Measurements from ENCODE around the gene POMT2.
"Not testable (repeated sequence)": the region's sequence is repeated elsewhere in the genome, so short reads cannot be mapped to it uniquely, and the experiment has no call there.

Gene POMT2, protein sequence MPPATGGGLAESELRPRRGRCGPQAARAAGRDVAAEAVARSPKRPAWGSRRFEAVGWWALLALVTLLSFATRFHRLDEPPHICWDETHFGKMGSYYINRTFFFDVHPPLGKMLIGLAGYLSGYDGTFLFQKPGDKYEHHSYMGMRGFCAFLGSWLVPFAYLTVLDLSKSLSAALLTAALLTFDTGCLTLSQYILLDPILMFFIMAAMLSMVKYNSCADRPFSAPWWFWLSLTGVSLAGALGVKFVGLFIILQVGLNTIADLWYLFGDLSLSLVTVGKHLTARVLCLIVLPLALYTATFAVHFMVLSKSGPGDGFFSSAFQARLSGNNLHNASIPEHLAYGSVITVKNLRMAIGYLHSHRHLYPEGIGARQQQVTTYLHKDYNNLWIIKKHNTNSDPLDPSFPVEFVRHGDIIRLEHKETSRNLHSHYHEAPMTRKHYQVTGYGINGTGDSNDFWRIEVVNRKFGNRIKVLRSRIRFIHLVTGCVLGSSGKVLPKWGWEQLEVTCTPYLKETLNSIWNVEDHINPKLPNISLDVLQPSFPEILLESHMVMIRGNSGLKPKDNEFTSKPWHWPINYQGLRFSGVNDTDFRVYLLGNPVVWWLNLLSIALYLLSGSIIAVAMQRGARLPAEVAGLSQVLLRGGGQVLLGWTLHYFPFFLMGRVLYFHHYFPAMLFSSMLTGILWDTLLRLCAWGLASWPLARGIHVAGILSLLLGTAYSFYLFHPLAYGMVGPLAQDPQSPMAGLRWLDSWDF

DNA sequence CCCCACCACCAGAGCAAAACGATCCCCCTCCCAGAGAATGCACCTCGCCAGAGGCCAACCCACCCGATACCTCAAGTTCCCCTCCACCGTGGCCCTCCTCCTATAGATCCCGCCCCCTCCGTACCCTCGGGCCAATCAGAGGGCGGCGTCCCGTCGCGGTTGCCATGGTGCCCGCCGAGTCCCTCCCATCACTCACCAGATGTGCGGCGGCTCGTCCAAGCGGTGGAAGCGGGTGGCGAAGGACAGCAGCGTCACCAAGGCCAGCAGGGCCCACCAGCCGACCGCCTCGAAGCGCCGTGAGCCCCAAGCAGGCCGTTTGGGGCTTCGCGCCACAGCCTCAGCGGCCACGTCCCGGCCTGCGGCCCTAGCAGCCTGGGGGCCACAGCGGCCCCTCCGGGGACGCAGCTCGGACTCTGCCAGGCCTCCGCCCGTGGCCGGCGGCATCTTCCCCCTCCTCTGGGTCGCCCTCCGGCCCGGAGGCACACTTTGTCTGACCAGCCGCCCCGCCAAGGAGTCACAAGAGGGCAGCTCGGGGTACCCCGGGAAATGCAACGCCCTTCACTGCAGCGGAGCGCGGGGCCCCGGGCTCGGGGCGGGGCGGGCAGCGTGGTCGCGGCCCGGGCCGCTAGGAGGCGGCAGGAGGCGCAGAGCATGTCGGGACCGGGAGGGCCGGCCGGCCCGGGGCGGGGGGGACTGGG, at the start of gene POMT2:
POMT2 (minus strand) TSS at position 646 of the 698 bp plus-strand sequence; CDS start at position 444, 202 bp downstream.
- peak; percentile 93 for DNase-seq (ENCODE audit: low spot score)

DNA sequence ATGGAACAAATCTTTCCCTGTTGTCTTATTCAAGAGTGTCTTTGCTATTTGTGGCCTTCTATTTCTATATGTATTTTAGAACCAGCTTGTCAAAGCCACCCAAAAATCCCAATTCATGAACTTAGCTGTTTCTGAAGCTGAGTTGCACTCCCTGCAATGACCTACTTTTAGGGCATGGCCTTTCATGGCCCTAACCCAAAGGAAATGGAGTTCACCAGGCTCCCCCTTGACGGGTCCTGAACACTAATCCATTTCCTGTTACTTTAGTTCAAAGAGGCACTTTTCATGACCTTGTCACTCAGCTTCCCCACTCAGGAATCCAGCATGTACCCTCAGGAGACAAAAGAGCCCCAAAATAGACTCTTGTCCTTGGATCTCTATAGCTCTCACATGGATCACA, 48.6 kb upstream of the POMT2 start:
- no peak for DNase-seq (ENCODE audit: low spot score)

DNA sequence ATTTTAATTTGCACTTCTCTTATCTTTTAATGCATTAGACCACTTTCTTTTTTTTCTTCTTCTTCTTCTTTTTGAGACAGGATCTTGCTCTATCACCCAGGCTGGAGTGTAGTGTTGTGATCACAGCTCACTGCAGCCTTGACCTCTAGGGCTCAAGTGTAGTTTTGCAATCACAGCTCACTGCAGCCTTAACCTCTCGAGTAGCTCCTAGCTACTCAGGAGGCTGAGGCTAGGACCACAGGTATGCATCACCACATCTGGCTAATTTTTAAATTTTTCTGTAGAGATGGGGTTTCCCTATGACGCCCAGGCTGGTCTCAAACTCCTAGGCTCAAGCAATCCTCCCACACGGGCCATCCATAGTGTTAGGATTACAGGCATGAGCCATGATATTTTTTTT, 43.5 kb upstream of the POMT2 start:
- DNase-seq (ENCODE audit: low spot score): peak; percentile 36

DNA sequence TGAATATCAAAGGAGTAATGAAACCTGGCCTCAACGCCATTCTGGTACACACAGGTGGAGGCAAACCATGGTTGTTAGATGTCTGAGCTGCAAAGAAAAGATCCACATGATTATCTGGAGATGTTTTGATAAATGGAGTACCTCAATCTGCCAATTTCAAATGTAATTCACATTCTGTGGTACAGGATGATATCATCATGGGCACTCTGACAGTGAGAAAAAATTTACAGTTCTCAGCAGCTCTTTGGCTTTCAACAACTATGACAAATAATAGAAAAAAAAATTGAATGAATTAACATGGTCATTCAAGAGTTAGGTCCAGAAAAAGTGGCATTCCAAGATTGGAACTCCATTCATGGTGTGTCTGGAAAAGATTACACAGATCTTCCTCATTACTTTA, 38.9 kb upstream of the POMT2 start:
- DNase-seq (ENCODE audit: low spot score): no peak

DNA sequence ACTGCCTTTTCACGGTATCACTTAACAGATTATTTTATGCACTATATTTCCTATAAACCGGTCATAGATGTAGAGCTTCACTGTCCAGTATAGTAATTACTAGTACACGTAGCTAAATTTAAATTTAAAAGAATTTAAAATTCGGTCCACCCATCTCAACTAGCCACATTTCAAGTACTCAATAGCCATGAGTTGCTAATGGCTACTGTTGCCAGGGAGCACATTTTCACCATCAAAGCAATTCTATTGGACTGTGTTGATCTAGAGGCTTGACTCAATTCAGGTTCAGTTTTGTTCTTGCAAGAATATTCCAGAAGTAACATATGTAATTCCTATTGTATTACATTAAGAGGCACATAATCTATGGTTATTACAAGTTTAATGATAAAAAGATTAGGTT, 36.2 kb upstream of the POMT2 start:
- no peak for DNase-seq (ENCODE audit: low spot score)

DNA sequence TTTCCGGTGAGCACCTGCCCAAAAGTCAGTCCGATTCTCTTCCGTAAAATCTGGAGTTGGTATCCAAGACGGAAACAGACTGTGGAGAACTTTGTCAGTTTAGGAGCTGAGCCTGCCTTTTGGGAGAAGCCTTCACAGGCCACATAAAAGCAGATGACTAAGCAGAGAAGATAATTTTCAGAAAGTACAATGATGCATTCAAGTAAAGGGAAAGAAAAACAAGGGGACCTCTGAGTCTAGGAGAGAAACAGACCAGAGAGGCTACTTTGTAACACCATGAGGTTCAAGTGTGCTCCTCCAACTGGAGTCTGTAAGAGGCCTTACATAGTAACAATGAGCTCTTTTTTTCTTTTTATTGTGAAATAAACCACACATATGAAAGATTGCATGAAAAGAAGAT, 35.1 kb upstream of the POMT2 start:
- no peak for DNase-seq (ENCODE audit: low spot score)

DNA sequence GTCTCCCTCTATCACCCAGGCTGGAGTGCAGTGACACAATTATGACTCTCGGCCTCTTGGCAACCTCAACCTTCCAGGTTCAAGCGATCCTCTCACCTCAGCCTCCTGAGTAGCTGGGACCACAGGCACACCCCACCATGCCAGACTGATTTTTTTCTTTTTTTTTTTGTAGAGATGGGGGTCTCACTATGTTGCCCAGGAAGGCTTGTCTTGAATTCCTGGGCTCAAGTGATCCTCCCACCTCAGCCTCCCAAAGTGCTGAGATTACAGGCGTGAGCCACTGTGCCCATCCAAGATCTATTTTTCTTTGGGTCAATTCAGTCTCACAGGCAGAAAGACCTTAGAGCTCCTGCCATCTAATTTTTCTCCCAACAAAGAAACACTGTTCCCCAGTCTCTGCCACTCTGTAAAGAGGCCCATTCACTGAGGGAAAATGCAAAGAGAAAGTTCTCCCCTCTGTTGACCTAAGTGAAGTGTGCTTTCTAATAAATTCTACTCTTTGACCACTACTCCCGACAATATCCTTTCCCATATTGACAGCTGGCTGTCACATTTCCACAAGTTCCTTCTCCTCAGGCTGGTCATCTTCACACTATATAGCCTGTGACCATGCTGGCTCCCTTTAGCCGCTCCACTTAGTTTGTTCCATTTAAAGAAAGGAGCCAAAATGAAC, 32.9 kb upstream of the POMT2 start:
- no peak for DNase-seq (ENCODE audit: low spot score)

DNA sequence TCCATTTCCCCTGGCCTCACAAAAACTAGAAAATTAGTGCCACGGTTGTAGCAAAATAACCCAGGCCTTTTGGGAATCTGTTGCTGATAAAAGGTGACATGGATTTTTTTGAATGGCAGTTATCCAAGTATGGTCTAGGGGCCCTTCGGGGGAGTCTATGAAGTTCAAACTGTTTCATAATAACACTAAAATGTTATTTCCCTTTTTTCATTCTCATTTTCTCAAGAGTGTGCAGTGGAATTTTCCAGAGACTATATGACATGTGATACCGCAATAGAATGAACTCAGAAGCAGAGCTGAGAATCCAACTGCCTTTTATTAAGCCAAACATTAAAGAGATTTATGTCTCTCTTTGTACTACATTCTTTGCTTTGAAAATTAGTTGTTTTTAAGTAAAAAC, 27.1 kb upstream of the POMT2 start:
- DNase-seq (ENCODE audit: low spot score): no peak

DNA sequence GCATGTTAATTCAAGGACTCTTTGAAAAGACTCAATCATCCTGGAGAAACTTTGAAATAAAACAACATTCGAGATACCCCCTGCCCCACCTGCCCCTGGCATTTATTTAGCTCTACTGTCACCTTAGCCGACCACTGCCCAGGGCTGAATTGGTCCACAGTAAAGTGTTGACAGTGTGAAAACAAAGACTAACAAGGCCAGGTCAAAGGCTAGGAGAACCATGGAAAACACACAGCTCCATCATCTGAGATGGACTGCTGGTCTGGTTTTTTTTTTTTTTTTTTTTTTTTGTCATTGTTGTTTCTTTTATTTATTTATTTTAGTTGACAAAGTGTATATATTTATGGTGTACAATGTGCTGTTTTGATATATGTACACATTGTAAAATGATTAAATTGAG, 25.8 kb upstream of the POMT2 start:
- DNase-seq (ENCODE audit: low spot score): no peak

DNA sequence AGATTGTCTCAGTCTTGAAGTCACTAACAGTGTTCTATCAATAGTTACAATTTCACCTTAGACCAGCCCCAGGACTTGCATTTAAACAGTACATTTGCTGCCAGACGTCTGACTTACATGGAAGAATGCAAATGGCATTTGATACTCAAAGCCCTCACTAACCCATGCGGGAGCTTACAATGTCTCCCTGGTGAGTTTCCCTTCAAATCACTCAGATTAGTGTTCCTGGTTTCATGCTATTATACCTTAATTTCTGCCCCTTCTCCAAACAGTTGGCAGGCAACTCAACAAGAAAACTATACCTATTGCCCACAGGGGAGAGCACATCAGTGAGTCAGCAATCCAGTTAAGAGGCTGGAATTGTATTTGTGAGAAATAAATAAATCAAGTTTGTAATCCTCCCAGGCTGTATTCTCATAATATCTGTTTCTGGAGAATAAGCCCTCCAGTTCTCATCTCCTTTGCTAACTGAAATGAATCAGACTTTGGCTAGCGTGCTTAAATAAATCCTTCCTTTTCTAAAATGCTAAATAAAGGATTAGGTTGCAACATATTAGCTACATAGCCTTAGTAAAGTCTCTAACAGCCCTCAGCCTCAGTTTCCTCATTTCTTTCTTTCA, 23.8 kb upstream of the POMT2 start:
- no peak for DNase-seq (ENCODE audit: low spot score)

DNA sequence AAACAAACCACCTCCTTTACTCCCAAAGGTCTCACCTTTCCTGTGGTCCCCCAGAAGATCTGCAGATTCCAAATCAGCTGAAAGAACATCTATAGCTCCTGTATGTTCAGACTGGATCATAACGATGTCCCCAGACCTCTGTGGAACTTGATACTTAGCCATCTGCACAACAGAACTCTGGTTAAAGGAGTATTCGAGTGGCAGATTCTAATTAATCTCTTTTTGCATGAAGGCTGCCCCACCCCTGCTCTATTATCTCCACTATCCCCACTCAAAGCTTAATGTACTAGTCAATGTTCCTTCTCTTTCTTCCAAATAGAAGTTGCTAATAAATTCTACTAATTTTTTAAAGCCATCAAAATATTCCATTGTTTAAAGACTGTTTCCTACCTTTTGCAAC, 23.0 kb upstream of the POMT2 start:
- DNase-seq (ENCODE audit: low spot score): no peak

DNA sequence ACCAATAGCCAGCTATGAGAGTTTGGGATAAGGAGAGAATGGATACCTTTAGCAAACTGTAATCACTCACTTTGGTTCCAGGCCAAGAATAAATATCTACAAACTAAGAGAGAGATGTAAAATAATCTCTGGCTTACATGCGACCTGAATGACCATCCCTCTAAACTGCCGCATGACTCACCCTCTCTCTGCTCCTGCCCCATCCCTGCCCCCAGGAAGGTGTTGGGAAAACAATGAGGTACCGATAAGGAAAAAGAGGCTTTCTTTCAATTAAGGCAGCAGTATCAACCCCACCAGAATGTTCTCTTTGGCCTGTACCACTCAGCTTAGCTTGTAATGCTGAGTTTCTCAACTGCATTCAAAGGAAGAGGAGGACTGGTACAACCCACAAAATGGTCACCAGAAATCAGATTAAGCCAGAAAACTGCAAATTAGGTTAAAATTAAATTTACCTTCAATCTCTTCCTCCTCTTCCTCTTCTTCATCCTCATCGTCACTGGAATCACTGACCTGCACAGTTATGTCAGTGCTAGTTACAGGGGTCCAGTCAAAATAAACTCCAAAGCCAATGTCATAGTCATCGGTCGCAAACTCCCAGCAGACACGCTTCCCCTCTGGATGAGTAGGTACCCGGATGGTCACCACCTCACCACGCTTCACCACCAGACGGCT, 22.2 kb upstream of the POMT2 start:
- no peak for DNase-seq (ENCODE audit: low spot score)

DNA sequence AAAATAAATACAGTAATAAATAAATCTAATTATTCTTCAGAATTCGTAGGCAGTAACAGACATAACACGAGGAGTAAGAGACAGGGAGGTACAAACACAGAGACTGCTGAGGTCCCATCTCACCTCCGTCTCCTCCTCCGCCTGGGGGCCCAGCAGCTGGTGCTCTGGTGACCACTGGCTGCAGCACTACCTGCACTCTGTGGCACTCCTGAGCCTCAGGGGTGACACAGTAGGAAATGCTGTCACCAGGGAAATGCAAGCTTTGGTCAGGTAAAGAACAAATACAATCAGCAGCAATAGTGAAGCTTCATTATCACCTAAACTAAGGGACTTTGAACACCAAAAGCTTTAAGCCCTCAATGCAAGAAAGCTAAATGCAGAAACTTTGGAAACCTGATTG, 19.7 kb upstream of the POMT2 start:
- no peak for DNase-seq (ENCODE audit: low spot score)

DNA sequence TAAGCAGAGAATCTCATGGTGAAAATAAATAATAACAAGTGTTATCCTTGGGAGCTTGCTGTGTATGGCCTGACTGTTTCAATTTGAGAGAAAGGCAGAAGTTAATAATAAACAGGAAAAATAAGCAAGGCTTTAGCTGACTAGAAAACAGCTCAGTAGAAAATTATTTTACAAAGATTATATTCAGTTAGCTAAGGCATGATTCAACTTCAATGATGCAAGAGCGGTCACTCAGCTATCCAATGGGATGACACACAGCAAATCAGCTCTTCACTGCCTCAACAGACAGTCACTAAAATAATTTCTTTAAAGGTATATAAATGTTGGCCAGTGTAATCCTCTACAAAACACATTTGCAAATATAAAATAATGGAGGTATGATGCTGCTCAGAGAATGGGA, 18.7 kb upstream of the POMT2 start:
- peak; percentile 85 for DNase-seq (ENCODE audit: low spot score)

DNA sequence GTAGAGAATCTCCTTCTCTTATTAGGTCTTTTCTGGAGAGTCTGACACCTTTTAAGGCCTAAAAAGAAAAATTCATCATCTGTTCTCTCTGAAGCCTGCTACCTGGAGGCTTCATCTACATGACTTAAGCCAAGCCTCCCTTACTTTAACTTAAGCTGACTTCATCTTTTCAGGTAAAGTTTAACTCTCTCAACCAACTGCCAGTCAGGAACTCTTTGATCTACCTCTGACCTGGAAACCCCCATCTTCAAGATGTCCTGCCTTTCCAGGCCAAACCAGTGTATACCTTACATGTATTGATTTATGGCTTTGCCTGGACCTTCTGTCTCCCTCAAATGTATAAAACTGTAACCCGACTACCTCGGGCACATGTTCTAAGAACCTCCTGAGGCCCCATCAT, 17.6 kb upstream of the POMT2 start:
- DNase-seq (ENCODE audit: low spot score): peak; percentile 65

DNA sequence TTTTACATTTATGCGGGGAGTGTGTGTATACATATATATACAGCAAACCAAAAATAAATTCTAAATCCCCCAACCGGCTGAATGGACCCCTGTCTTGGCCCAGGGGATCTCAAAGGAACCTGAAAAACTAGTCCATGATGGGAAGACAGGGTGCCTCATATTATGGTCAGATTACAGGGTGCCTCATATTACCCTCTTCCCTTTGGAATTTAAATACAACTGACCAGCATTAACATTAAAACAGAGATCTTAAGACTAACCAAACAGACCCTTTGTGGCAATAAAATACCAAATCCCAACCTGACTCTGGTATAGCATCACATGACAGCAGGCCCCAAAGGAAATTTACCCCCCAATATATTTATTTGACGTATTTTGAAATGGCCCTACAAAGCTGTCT, 17.2 kb upstream of the POMT2 start:
- no peak for DNase-seq (ENCODE audit: low spot score)

DNA sequence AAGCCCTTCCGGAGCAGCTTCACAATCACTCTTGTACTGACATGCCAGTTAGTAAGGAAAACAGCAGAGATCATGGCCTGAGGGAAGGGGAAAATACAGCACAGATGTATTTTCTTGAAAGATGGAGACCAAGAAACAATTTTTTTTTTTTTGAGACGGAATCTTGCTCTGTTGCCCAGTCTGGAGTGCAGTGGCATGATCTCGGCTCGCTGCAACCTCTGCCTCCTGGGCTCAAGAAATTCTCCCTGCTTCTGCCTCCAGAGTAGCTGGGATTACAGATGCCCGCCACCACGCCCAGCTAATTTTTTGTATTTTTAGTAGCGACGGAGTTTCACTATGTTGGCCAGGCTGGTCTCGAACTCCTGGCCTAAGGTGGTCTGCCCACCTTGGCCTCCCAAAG, 16.6 kb upstream of the POMT2 start:
- DNase-seq (ENCODE audit: low spot score): not testable (repeated sequence)

DNA sequence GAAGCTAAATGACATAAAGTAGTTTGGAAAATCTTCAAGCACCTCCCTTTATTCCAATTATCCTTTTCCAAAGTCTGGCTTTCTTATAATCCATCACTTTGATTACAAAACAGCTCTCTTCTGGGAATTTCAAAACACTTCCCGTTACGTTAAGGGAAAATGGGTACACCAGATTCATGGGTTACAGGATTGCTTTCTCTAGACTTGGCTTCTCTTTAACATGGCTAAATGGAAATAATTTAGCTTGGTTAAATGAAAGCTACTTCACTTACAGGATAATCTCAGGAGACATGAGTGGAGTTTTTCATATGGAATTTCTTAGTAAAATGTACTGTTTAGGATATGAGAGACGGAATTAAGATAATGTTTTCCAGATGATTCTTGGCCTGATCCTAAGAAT, 14.9 kb upstream of the POMT2 start:
- no peak for DNase-seq (ENCODE audit: low spot score)

DNA sequence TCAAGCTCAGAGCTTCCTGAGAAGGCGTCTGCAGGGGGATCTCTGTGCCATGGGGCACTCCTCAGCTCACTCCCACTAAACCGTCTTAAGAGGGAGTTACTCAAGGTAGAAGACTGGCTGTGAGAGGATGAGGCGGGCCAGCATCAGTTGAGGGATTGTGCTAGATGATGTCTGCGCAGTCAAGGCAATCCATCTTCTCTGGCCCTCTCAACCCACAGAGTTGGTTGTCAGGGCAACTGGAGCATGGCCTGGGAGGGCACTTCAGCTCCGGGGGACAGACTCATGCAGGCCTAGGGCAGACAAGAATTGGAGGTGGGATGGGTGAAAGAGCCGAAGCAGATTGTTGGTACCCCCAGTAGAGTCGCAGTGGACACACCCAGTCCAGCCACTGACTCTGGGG, 9.2 kb upstream of the POMT2 start:
- DNase-seq (ENCODE audit: low spot score): no peak

DNA sequence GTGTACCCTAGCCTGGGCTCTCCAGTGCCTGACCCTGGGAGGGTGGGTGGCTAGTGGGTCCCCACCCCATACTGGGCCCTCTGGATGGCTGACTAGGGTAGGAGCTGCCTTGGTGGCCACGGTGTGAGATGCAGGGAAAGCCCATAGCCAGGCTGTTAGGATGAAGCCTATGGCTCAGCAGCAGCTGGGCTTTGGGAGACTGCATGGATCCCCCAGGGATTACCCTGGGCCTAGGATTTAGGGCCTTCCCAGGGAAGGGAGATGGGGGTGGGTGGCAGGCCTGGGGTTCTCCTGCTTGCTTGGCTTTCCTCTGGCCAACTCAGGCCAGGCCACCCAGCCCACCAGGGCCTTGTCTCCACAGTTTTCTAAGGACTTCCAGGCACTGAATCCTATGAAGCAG, 6.4 kb upstream of the POMT2 start:
- no peak for DNase-seq (ENCODE audit: low spot score)

DNA sequence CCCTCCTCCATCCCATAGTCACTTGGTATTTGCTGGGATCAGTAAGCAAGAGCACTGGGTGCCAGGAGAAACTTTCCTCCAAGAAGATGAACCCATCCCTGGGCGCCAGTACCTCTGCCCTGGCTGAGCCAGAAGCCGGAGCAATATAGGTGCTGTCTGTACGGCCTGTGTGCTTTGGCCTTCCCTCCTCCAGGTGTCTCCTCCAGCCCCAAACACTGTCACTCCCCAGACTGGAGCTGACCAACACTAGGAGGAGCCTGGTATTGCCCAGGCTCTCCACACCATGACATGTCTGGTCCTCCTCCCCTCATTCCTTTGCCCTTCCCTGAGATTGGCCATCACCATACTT, 5.0 kb upstream of the POMT2 start:
- no peak for DNase-seq (ENCODE audit: low spot score)

All from kidney tubule cell (primary cell).